Keratinocyte (primary cell): ENCODE results near the gene SLC7A1. TPM values are rescaled to one million over a fixed set of nuclear protein-coding genes. Genes with fewer than 3 reads are reported as not detected.

Source experiments
- DNase-seq: peaks from one replicate; pipeline ENCODE4 v3.0.0-alpha.2; 2011; ENCODE audit warnings: low read depth, missing footprints, low spot score
- FAIRE-seq: peaks from 2 replicates; lab custom pipeline; 2011; peaks lifted over from hg19 to GRCh38; lab: Jason Lieb, UNC
- H2AFZ ChIP-seq: 2 replicates; pipeline ENCODE4 v1.6.0; 2012; ENCODE audit warnings: low read length, control low read depth, inconsistent platforms; ENCODE audit not compliant: control insufficient read depth
- H3K27ac ChIP-seq: 2 replicates; pipeline ENCODE4 v1.5.1; 2011; ENCODE audit warnings: low read length; ENCODE audit not compliant: control insufficient read depth, insufficient read depth
- H3K27me3 ChIP-seq: 3 replicates; pipeline ENCODE4 v1.6.0; 2011; ENCODE audit warnings: low read length; ENCODE audit not compliant: control insufficient read depth, insufficient read depth; ENCODE audit errors: extremely low read depth
- H3K36me3 ChIP-seq, 2 experiments: 2 replicates in 1 of 2; 3 replicates in 1 of 2; pipeline ENCODE4 v1.5.1; 2011; ENCODE audit warnings: low read length in 2 of 2, mild to moderate bottlenecking in 1 of 2; ENCODE audit not compliant: control insufficient read depth in 2 of 2, insufficient read depth in 2 of 2; ENCODE audit errors: extremely low read depth in 1 of 2
- H3K4me1 ChIP-seq: 3 replicates; pipeline ENCODE4 v1.5.1; 2011; ENCODE audit warnings: low read length; ENCODE audit not compliant: control insufficient read depth, insufficient read depth; ENCODE audit errors: extremely low read depth
- H3K4me2 ChIP-seq: 3 replicates; pipeline ENCODE4 v1.6.0; 2011; ENCODE audit warnings: low read depth, low read length; ENCODE audit not compliant: control insufficient read depth, insufficient read depth; ENCODE audit errors: extremely low read depth
- H3K4me3 ChIP-seq, 3 experiments: fragments of 200-600 bp in 1 of 3; sonication (generic) in 1 of 3; 2 replicates in 2 of 3; 3 replicates in 1 of 3; pipeline ENCODE4 v1.5.1; 2011 to 2016; ENCODE audit warnings: low read length in 3 of 3, mild to moderate bottlenecking in 3 of 3, control low read depth in 2 of 3, inconsistent platforms in 1 of 3, low read depth in 1 of 3, mixed read lengths in 1 of 3, mixed run types in 1 of 3, moderate library complexity in 1 of 3; ENCODE audit not compliant: control insufficient read depth in 2 of 3, insufficient read depth in 2 of 3; ENCODE audit errors: extremely low read depth in 1 of 3
- H3K79me2 ChIP-seq: 2 replicates; pipeline ENCODE4 v1.6.0; 2012; ENCODE audit warnings: low read length; ENCODE audit not compliant: control insufficient read depth, insufficient read depth
- H3K9ac ChIP-seq: 3 replicates; pipeline ENCODE4 v1.6.0; 2011; ENCODE audit warnings: low read length; ENCODE audit not compliant: control insufficient read depth, insufficient read depth; ENCODE audit errors: extremely low read depth
- H3K9me1 ChIP-seq: 3 replicates; pipeline ENCODE4 v1.6.0; 2011; ENCODE audit warnings: low read length; ENCODE audit not compliant: control insufficient read depth, insufficient read depth; ENCODE audit errors: extremely low read depth
- H3K9me3 ChIP-seq: 2 replicates; pipeline ENCODE4 v1.5.1; 2012; ENCODE audit warnings: low read depth, low read length; ENCODE audit not compliant: control insufficient read depth
- H4K20me1 ChIP-seq: 3 replicates; pipeline ENCODE4 v1.6.0; 2011; ENCODE audit warnings: low read length; ENCODE audit not compliant: control insufficient read depth, insufficient read depth; ENCODE audit errors: extremely low read depth
- CTCF ChIP-seq, 3 experiments: IDR thresholded peaks in 1 of 3; conservative IDR thresholded peaks in 1 of 3; optimal IDR thresholded peaks in 1 of 3; 2 replicates in 2 of 3; 3 replicates in 1 of 3; pipeline versions ENCODE3 to v1.5.1; 2011; ENCODE audit warnings: low read length in 3 of 3, mild to moderate bottlenecking in 3 of 3, moderate library complexity in 2 of 3, control low read depth in 1 of 3, inconsistent platforms in 1 of 3; ENCODE audit not compliant: insufficient read depth in 2 of 3; ENCODE audit errors: extremely low read depth in 1 of 3
- EZH2 ChIP-seq: IDR thresholded peaks from one replicate; pipeline ENCODE4 v1.6.1; 2012; ENCODE audit warnings: inconsistent platforms, mild to moderate bottlenecking, low read length, moderate library complexity
- dilution Hi-C: fragments of 300-500 bp; cut with MboI; formaldehyde crosslinking; loops from one replicate; pipeline ENCODE4 v1.7.0; 2020; ENCODE audit warnings: low sequenced_read_pairs; ENCODE audit not compliant: extremely low pct_ligation_motif_present
- polyA plus RNA-seq, 5 experiments: library from polyadenylated mRNA; depleted of rRNA in 3 of 5; stranded (reverse) in 3 of 5; stranded (forward) in 1 of 5; unstranded in 1 of 5; fragments of >200 nt; gene quantifications; 1 replicate in 1 of 5; 2 replicates in 3 of 5; 3 replicates in 1 of 5; pipeline versions ENCODE4 v1.2.1 to v1.2.3, GENCODE V29; 2011 to 2012; ENCODE audit warnings: missing spikeins in 2 of 5, low read depth in 1 of 5, low replicate concordance in 1 of 5

Gene SLC7A1
- polyA plus RNA-seq, 1 donor (not counting 4 experiments of a cell fraction or from before 2014, with no cell fraction given), result 41.5 TPM

GRCh38 chr13:29529754-29530153 lies 65.7 kb downstream of the SLC7A1 start:
- Histone ChIP-seq H2AFZ (no peak overlapping the region), H3K36me3 (peaks cover 57 to 72% of the 10 kb centered on the region in 2 experiments), H3K27ac (no peak overlapping the region), H3K4me1 (no peaks in the 10 kb centered on the region), H3K4me3 (no peak overlapping the region), H3K9me1 (no peaks in the 10 kb centered on the region), H3K9me3 (no peaks in the 10 kb centered on the region), H3K4me2 (no peak overlapping the region), H3K9ac (no peak overlapping the region), H4K20me1 (peaks cover 14% of the 10 kb centered on the region), H3K27me3 (no peaks in the 10 kb centered on the region), H3K79me2 (peaks cover 49% of the 10 kb centered on the region)
- TF ChIP-seq CTCF (optimal IDR thresholded peaks at IDR 0.05 in 1 of 3, IDR thresholded peaks at IDR 0.05 in 1 of 3, conservative IDR thresholded peaks at IDR 0.05 in 1 of 3; ENCODE audit: extremely low read depth in 1 of 3, insufficient read depth in 2 of 3, low read length in 3 of 3) (no peak), EZH2 (no peak)
- FAIRE-seq, result no peak
- DNase-seq, result no peak
- dilution Hi-C loops, result no loop called here

- Histone ChIP-seq H2AFZ (no peak overlapping the region), H4K20me1 (peaks cover 6% of the 10 kb centered on the region), H3K4me1 (no peaks in the 10 kb centered on the region), H3K36me3 (peaks cover 65 to 74% of the 10 kb centered on the region in 2 experiments), H3K9ac (no peak overlapping the region), H3K4me2 (no peak overlapping the region), H3K79me2 (peaks cover 45% of the 10 kb centered on the region), H3K27ac (no peak overlapping the region), H3K4me3 (no peak overlapping the region), H3K27me3 (no peaks in the 10 kb centered on the region), H3K9me3 (no peaks in the 10 kb centered on the region), H3K9me1 (no peaks in the 10 kb centered on the region)
- dilution Hi-C loops, result no loop called here
- FAIRE-seq, result no peak
- no peak for TF ChIP-seq CTCF (optimal IDR thresholded peaks at IDR 0.05 in 1 of 3, IDR thresholded peaks at IDR 0.05 in 1 of 3, conservative IDR thresholded peaks at IDR 0.05 in 1 of 3; ENCODE audit: extremely low read depth in 1 of 3, insufficient read depth in 2 of 3, low read length in 3 of 3)
- no peak for TF ChIP-seq EZH2
- no peak for DNase-seq
These were observed 67.6 kb downstream of the SLC7A1 start for GRCh38 chr13:29527916-29528315.
